Subcutaneous adipose tissue (tissue), 4 donors: ENCODE results near the gene YIF1B. TPM values are rescaled to one million over a fixed set of nuclear protein-coding genes. Genes with fewer than 3 reads are reported as not detected.

Experiments
- CTCF ChIP-seq: fragments of 450-650 bp; IDR thresholded peaks from one replicate; pipeline ENCODE4 v1.5.1; 2016; ENCODE audit warnings: low read depth, mild to moderate bottlenecking, control low read depth, antibody characterized with exemption, moderate library complexity
- total RNA-seq, 4 donors: library from RNA; depleted of rRNA; stranded (reverse); fragments of >200 nt; gene quantifications; one replicate each; pipeline ENCODE4 v1.1.0, GENCODE V29; 2016

The YIF1B gene
- 10 to 100 TPM; 14.5 to 28.7 (median 19.5) TPM for total RNA-seq

GRCh38 chr19:38315657-38316476 is at the start of gene YIF1B:
Gene YIF1B (minus strand): TSS chr19:38315947. CDS start chr19:38315917, 30 bp downstream.
- TF ChIP-seq CTCF: no peak

GRCh38 chr19:38362076-38362945 is 46.6 kb upstream of the YIF1B start:
- TF ChIP-seq CTCF: no peak

GRCh38 chr19:38361633-38362075 is 45.9 kb upstream of the YIF1B start:
- no peak for TF ChIP-seq CTCF

GRCh38 chr19:38360839-38361631 is 45.3 kb upstream of the YIF1B start:
- TF ChIP-seq CTCF: no peak

GRCh38 chr19:38360351-38360750 is 44.6 kb upstream of the YIF1B start:
- TF ChIP-seq CTCF: no peak

GRCh38 chr19:38359242-38360021 is 43.7 kb upstream of the YIF1B start:
- no peak for TF ChIP-seq CTCF
